HCT116 (cell line): ENCODE data around the gene CKM. TPM values are rescaled to one million over a fixed set of nuclear protein-coding genes. Genes with fewer than 3 reads are reported as not detected.

Experiments
- ATAC-seq: fragments of 200-7000 bp; cut with Tn5 transposase; 2 replicates; pipeline ENCODE4 v1.9.1; 2020; ENCODE audit warnings: mild to moderate bottlenecking, moderate library complexity
- BruUV-seq: library from RNA; stranded (reverse); fragments of 400-500 nt; replicated peaks from 2 replicates; lab custom pipeline; 2021; lab: Mats Ljungman, UMichigan
- CTCF ChIA-PET: fragments of 300-600 bp; sonication (Branson Sonifier 250); formaldehyde crosslinking; loops from one replicate; lab custom pipeline; 2021; ENCODE audit warnings: antibody characterized with exemption; lab: Charles Lee
- POLR2A ChIA-PET: fragments of 300-600, 350-600 bp; sonication (Branson Sonifier 250); formaldehyde crosslinking; loops from one replicate; lab custom pipeline; 2021; ENCODE audit warnings: antibody characterized with exemption; lab: Charles Lee
- RAD21 ChIA-PET, 2 experiments: fragments of 300-600 bp; sonication (Branson Sonifier 250); formaldehyde crosslinking; loops; one replicate each; lab custom pipeline; 2023; ENCODE audit warnings: low total read pairs in 2 of 2; ENCODE audit not compliant: uncharacterized antibody in 2 of 2, unreplicated experiment in 2 of 2, low non-redundant PET in 1 of 2; lab: Charles Lee
- DNase-seq: peaks from one replicate; pipeline ENCODE4 v3.0.0-alpha.2; 2010; ENCODE audit warnings: low read depth, low spot score
- H2AFZ ChIP-seq: fragments of 200-600 bp; shearing (Covaris generic), sonication (generic); 2 replicates; pipeline ENCODE4 v1.6.1; 2017; ENCODE audit warnings: low read depth, mixed run types, mixed read lengths, antibody characterized with exemption, low read length; ENCODE audit not compliant: poor library complexity, severe bottlenecking
- H3K27ac ChIP-seq: 2 replicates; pipeline ENCODE4 v1.5.1; 2012; ENCODE audit warnings: low read depth, low read length
- H3K27me3 ChIP-seq: fragments of 200-600 bp; sonication (generic); 2 replicates; pipeline ENCODE4 v1.6.1; 2016; ENCODE audit warnings: mixed run types, low read length, mixed read lengths; ENCODE audit not compliant: insufficient read depth
- H3K36me3 ChIP-seq, 2 experiments: fragments of 200-500 bp in 1 of 2; fragments of 200-600 bp in 1 of 2; sonication (Bioruptor generic) in 1 of 2; sonication (generic) in 1 of 2; 2 replicates each; pipeline versions ENCODE4 v1.5.1 to v1.6.1; 2014 to 2016; ENCODE audit warnings: low read length in 2 of 2, inconsistent platforms in 1 of 2, mixed read lengths in 1 of 2, mixed run types in 1 of 2; ENCODE audit not compliant: insufficient read depth in 2 of 2, control insufficient read depth in 1 of 2
- H3K4me1 ChIP-seq, 2 experiments: fragments of 200-600 bp in 1 of 2; sonication (generic) in 1 of 2; 2 replicates each; pipeline versions ENCODE4 v1.5.1 to v1.6.1; 2012 to 2017; ENCODE audit warnings: low read length in 2 of 2, inconsistent platforms in 1 of 2, mild to moderate bottlenecking in 1 of 2, mixed read lengths in 1 of 2, mixed run types in 1 of 2, moderate library complexity in 1 of 2; ENCODE audit not compliant: insufficient read depth in 2 of 2, control insufficient read depth in 1 of 2
- H3K4me2 ChIP-seq: fragments of 200-600 bp; sonication (generic); 2 replicates; pipeline ENCODE4 v1.6.1; 2017; ENCODE audit warnings: mixed run types, low read length, mixed read lengths
- H3K4me3 ChIP-seq, 2 experiments: fragments of 200-600 bp in 1 of 2; sonication (generic) in 1 of 2; replicated peaks in 1 of 2; 2 replicates each; pipeline ENCODE4 v1.5.1; 2011 to 2016; ENCODE audit warnings: low read length in 2 of 2, control low read depth in 1 of 2, low read depth in 1 of 2, mild to moderate bottlenecking in 1 of 2, mixed read lengths in 1 of 2, mixed run types in 1 of 2
- H3K79me2 ChIP-seq: fragments of 200-600 bp; sonication (generic); 2 replicates; pipeline ENCODE4 v1.6.1; 2017; ENCODE audit warnings: mild to moderate bottlenecking, mixed run types, low read length, moderate library complexity, mixed read lengths; ENCODE audit not compliant: insufficient read depth
- H3K9ac ChIP-seq: fragments of 200-600 bp; sonication (generic); 2 replicates; pipeline ENCODE4 v1.6.1; 2016; ENCODE audit warnings: low read length, mixed read lengths
- H3K9me2 ChIP-seq: fragments of 200-600 bp; sonication (generic), shearing (Covaris generic); 2 replicates; pipeline ENCODE4 v1.6.1; 2017; ENCODE audit warnings: mixed run types, mild to moderate bottlenecking, moderate library complexity; ENCODE audit not compliant: insufficient read depth
- H3K9me3 ChIP-seq, 2 experiments: fragments of 200-500 bp in 1 of 2; fragments of 200-600 bp in 1 of 2; sonication (Bioruptor generic) in 1 of 2; sonication (generic) in 1 of 2; 2 replicates each; pipeline ENCODE4 v1.6.1; 2014 to 2017; ENCODE audit warnings: low read length in 2 of 2, mixed read lengths in 2 of 2, inconsistent platforms in 1 of 2, low read depth in 1 of 2, mild to moderate bottlenecking in 1 of 2, mixed run types in 1 of 2, moderate library complexity in 1 of 2; ENCODE audit not compliant: control insufficient read depth in 1 of 2, insufficient read depth in 1 of 2
- H4K20me1 ChIP-seq: fragments of 200-600 bp; sonication (generic), shearing (Covaris generic); 2 replicates; pipeline ENCODE4 v1.6.1; 2017; ENCODE audit warnings: mixed run types, mild to moderate bottlenecking, moderate library complexity; ENCODE audit not compliant: insufficient read depth
- CEBPB ChIP-seq: IDR thresholded peaks from 2 replicates; pipeline ENCODE4 v1.6.1; 2012; ENCODE audit warnings: low read depth
- EGR1 ChIP-seq: IDR thresholded peaks from 2 replicates; pipeline ENCODE4 v1.6.1; 2012; ENCODE audit warnings: low read depth
- ELF1 ChIP-seq: IDR thresholded peaks from 2 replicates; pipeline ENCODE4 v1.6.1; 2012; ENCODE audit warnings: low read depth, borderline replicate concordance
- JUND ChIP-seq: IDR thresholded peaks from 2 replicates; pipeline ENCODE4 v1.6.1; 2012
- POLR2A ChIP-seq: IDR thresholded peaks from 2 replicates; pipeline ENCODE4 v1.7.0; 2011; ENCODE audit warnings: borderline replicate concordance; ENCODE audit not compliant: insufficient read depth, insufficient read length; ENCODE audit errors: extremely low read depth
- POLR2AphosphoS5 ChIP-seq: IDR thresholded peaks from 2 replicates; pipeline ENCODE4 v1.6.1; 2011; ENCODE audit warnings: mild to moderate bottlenecking, low read depth, low read length, moderate library complexity
- RAD21 ChIP-seq: IDR thresholded peaks from 2 replicates; pipeline ENCODE4 v1.6.1; 2012; ENCODE audit warnings: low read depth, mild to moderate bottlenecking
- SP1 ChIP-seq: IDR thresholded peaks from 2 replicates; pipeline ENCODE4 v1.6.1; 2012; ENCODE audit warnings: low read depth
- ZBTB33 ChIP-seq: IDR thresholded peaks from 2 replicates; pipeline ENCODE4 v1.6.1; 2011; ENCODE audit warnings: mild to moderate bottlenecking, low read length, moderate library complexity; ENCODE audit not compliant: insufficient replicate concordance; ENCODE audit errors: extremely low read depth
- ZFX ChIP-seq: fragments of 450-650 bp; IDR thresholded peaks from 2 replicates; pipeline ENCODE4 v1.6.1; 2017
- ZNF274 ChIP-seq: fragments of 200-500 bp; sonication (Bioruptor generic); IDR thresholded peaks from 2 replicates; pipeline ENCODE4 v1.6.1; 2014; ENCODE audit warnings: mild to moderate bottlenecking, low read depth, low read length, inconsistent platforms
- intact Hi-C: fragments of 100-400 bp; cut with micrococcal nuclease; formaldehyde crosslinking; loops from 2 replicates; pipeline ENCODE4 v1.10.0; 2022
- total RNA-seq: library from RNA; stranded (reverse); gene quantifications from one replicate; pipeline ENCODE4 v1.2.1, GENCODE V29; 2021; ENCODE audit not compliant: unreplicated experiment

The CKM gene
- total RNA-seq, 1 experiment from 2014 or later, result not detected

GRCh38 chr19:45295873-45296272 is 26.8 kb downstream of the CKM start:
- H3K4me2 ChIP-seq, result no peak overlapping the region
- H3K27ac ChIP-seq, result no peak overlapping the region
- no peak for ATAC-seq
- peaks cover 3 to 28% of the 10 kb centered on the region in 2 experiments; a peak in 3 of 4 replicates for H3K4me1 ChIP-seq
- ChIA-PET POLR2A (no interaction called here), CTCF (no interaction called here), RAD21 (no interaction called here)
- no peak overlapping the region for H2AFZ ChIP-seq
- no peaks in the 10 kb centered on the region for H3K9me3 ChIP-seq
- intact Hi-C loops, result no loop called here
- BruUV-seq, result no TSS peak
- H3K79me2 ChIP-seq, result no peaks in the 10 kb centered on the region
- DNase-seq, result no peak
- H3K27me3 ChIP-seq, result no peaks in the 10 kb centered on the region
- H3K4me3 ChIP-seq, result no peak overlapping the region
- TF ChIP-seq POLR2AphosphoS5 (no peak), ZFX (no peak), ZNF274 (no peak), SP1 (no peak), CEBPB (no peak), EGR1 (no peak), ELF1 (no peak), POLR2A (no peak), ZBTB33 (no peak), RAD21 (no peak), JUND (no peak)
- no peaks in the 10 kb centered on the region for H4K20me1 ChIP-seq
- no peak overlapping the region for H3K9ac ChIP-seq
- H3K36me3 ChIP-seq, result 0 out of 4 replicates have a peak, but pooled peaks cover 2 to 4% of the 10 kb centered on the region in 2 experiments
- no peaks in the 10 kb centered on the region for H3K9me2 ChIP-seq
